HepG2 (cell line): ENCODE measurements around the gene ENPP7. TPM values are rescaled to one million over a fixed set of nuclear protein-coding genes. Genes with fewer than 3 reads are reported as not detected.

ENCODE experiments used
- ELF3 ChIP-seq: IDR thresholded peaks from 2 replicates; pipeline ENCODE4 v1.6.1; 2016; ENCODE audit warnings: missing genetic modification reagents, missing compliant biosample characterization
- ERF ChIP-seq: IDR thresholded peaks from 2 replicates; pipeline ENCODE4 v1.6.1; 2018; ENCODE audit warnings: missing biosample characterization, missing genetic modification reagents
- FOXO1 ChIP-seq: sonication (generic); formaldehyde crosslinking; IDR thresholded peaks from 2 replicates; pipeline ENCODE4 v1.4.0; 2020; ENCODE audit warnings: missing genetic modification reagents
- GLI4 ChIP-seq: sonication (generic); formaldehyde crosslinking; IDR thresholded peaks from 2 replicates; pipeline ENCODE4 v1.5.1; 2020; ENCODE audit warnings: missing genetic modification reagents, mild to moderate bottlenecking, moderate library complexity, borderline replicate concordance
- KLF11 ChIP-seq: IDR thresholded peaks from 2 replicates; pipeline ENCODE4 v1.6.1; 2016; ENCODE audit warnings: missing compliant biosample characterization
- PBX2 ChIP-seq: IDR thresholded peaks from 2 replicates; pipeline ENCODE4 v1.6.1; 2016; ENCODE audit warnings: control low read depth
- PHF8 ChIP-seq: sonication (generic); formaldehyde crosslinking; IDR thresholded peaks from 2 replicates; pipeline ENCODE4 v1.5.0; 2020; ENCODE audit warnings: missing genetic modification reagents
- RBFOX2 ChIP-seq: fragments of 200-400 bp; formaldehyde crosslinking; IDR thresholded peaks from 2 replicates; pipeline ENCODE4 v1.6.1; 2017; ENCODE audit warnings: low read depth, mild to moderate bottlenecking, low read length
- RFX5 ChIP-seq: IDR thresholded peaks from 2 replicates; pipeline ENCODE4 v1.6.1; 2011; ENCODE audit warnings: low read depth, low read length, improper control_type of control experiment
- SOX13 ChIP-seq, 3 experiments: fragments of 450-650 bp in 1 of 3; sonication (generic) in 1 of 3; formaldehyde crosslinking in 1 of 3; IDR thresholded peaks in 2 of 3; conservative IDR thresholded peaks in 1 of 3; 2 replicates each; pipeline versions ENCODE4 v1.5.0 to v1.6.1; 2016 to 2020; ENCODE audit warnings: antibody characterized with exemption in 1 of 3, mild to moderate bottlenecking in 1 of 3, missing compliant biosample characterization in 1 of 3, missing genetic modification reagents in 1 of 3, moderate library complexity in 1 of 3
- SP2 ChIP-seq: sonication (generic); formaldehyde crosslinking; IDR thresholded peaks from 2 replicates; pipeline ENCODE4 v1.5.1; 2020; ENCODE audit warnings: mild to moderate bottlenecking, missing genetic modification reagents
- SSRP1 ChIP-seq: IDR thresholded peaks from 2 replicates; pipeline ENCODE4 v1.6.1; 2016; ENCODE audit warnings: control low read depth
- YEATS4 ChIP-seq: sonication (generic); formaldehyde crosslinking; IDR thresholded peaks from 2 replicates; pipeline ENCODE4 v1.4.0; 2020; ENCODE audit warnings: missing genetic modification reagents, borderline replicate concordance
- ZFP90 ChIP-seq: sonication (generic); formaldehyde crosslinking; IDR thresholded peaks from 2 replicates; pipeline ENCODE4 v1.8.0; 2022; ENCODE audit warnings: missing genetic modification reagents, mild to moderate bottlenecking, inconsistent platforms, borderline replicate concordance
- ZNF263 ChIP-seq: sonication (generic); formaldehyde crosslinking; IDR thresholded peaks from 2 replicates; pipeline ENCODE4 v1.4.0; 2020; ENCODE audit warnings: missing genetic modification reagents
- ZNF468 ChIP-seq: sonication (generic); formaldehyde crosslinking; IDR thresholded peaks from 2 replicates; pipeline ENCODE4 v1.8.0; 2022; ENCODE audit warnings: mild to moderate bottlenecking, moderate library complexity, missing genetic modification reagents
- ZNF569 ChIP-seq: sonication (generic); formaldehyde crosslinking; IDR thresholded peaks from 2 replicates; pipeline ENCODE4 v1.5.0; 2020; ENCODE audit warnings: mild to moderate bottlenecking, missing genetic modification reagents, moderate library complexity, borderline replicate concordance
- ZNF687 ChIP-seq: sonication (generic); formaldehyde crosslinking; IDR thresholded peaks from 2 replicates; pipeline ENCODE4 v1.5.1; 2020; ENCODE audit warnings: mild to moderate bottlenecking, missing genetic modification reagents, moderate library complexity
- ZNF800 ChIP-seq: sonication (generic); formaldehyde crosslinking; IDR thresholded peaks from 2 replicates; pipeline ENCODE4 v1.4.0; 2020; ENCODE audit warnings: missing genetic modification reagents
- ZUFSP ChIP-seq: sonication (generic); formaldehyde crosslinking; IDR thresholded peaks from 2 replicates; pipeline ENCODE4 v1.9.0; 2021; ENCODE audit warnings: missing genetic modification reagents, mild to moderate bottlenecking, borderline replicate concordance
- polyA plus RNA-seq, 8 experiments: library from polyadenylated mRNA; depleted of rRNA in 3 of 8; stranded (reverse) in 7 of 8; unstranded in 1 of 8; fragments of >200 nt; fragmentation: Illumina TruSeq in 4 of 8; extraction: Trizol in 4 of 8; gene quantifications; 2 replicates each; pipeline versions ENCODE4 v1.2.1 to v1.2.3, GENCODE V29; 2011 to 2016; ENCODE audit warnings: low read depth in 4 of 8, missing spikeins in 1 of 8, mixed read lengths in 1 of 8; ENCODE audit not compliant: insufficient read depth in 1 of 8
- total RNA-seq, 5 experiments: library from RNA; depleted of rRNA; stranded (reverse); fragments of >200 nt; fragmentation: Illumina TruSeq; extraction: Trizol; gene quantifications; 2 replicates each; pipeline ENCODE4 v1.2.3, GENCODE V29; 2016; ENCODE audit warnings: low read depth in 1 of 5

ENPP7 gene
- total and polyA plus RNA-seq, 2 of the 13 experiments (the other 11 are each of a cell fraction or from before 2014, with no cell fraction given), result 1.1 to 2.2 TPM

- TF ChIP-seq ZNF687 (CRISPR knock-in tag) (peak; percentile 78), ZUFSP (CRISPR knock-in tag) (no peak), PHF8 (CRISPR knock-in tag) (peak; percentile 39; the same call in 1 of the 2 replicates), RFX5 (no peak), ZNF800 (CRISPR knock-in tag) (peak; percentile 62; the same call in 1 of the 2 replicates), ZNF263 (CRISPR knock-in tag) (peak; percentile 57; the same call in 1 of the 2 replicates), FOXO1 (CRISPR knock-in tag) (peak; percentile 17), SOX13 (IDR thresholded peaks at IDR 0.05) (no peak), SOX13 (CRISPR knock-in tag; conservative IDR thresholded peaks at IDR 0.05 in 1 of 2, IDR thresholded peaks at IDR 0.05 in 1 of 2) (peak in 1 of 2 experiments; percentile 81; a peak in 2 of 4 replicates), GLI4 (CRISPR knock-in tag) (no peak), RBFOX2 (no peak), SP2 (CRISPR knock-in tag) (no peak), ZNF569 (CRISPR knock-in tag) (no peak), ELF3 (peak; percentile 85), ZNF468 (CRISPR knock-in tag) (no peak), ZFP90 (CRISPR knock-in tag) (peak; percentile 53; the same call in 1 of the 2 replicates), KLF11 (CRISPR knock-in tag) (no peak), ERF (CRISPR knock-in tag) (0 out of 2 replicates have a peak, but pooled peaks have one; percentile 61), PBX2 (CRISPR knock-in tag) (no peak), SSRP1 (CRISPR knock-in tag) (0 out of 2 replicates have a peak, but pooled peaks have one; percentile 42), YEATS4 (CRISPR knock-in tag) (no peak)
These were observed 8.6 kb upstream of the ENPP7 start (continued) for GRCh38 chr17:79721993-79722671.
